Stimulated activated naive CD4-positive, alpha-beta T cell (primary cell): ENCODE results near the gene ENOSF1.

Experiments
- DNase-seq, 6 experiments: peaks; one replicate each; lab custom pipeline; 2025; lab: John Stamatoyannopoulos, UW

The ENOSF1 gene

DNA sequence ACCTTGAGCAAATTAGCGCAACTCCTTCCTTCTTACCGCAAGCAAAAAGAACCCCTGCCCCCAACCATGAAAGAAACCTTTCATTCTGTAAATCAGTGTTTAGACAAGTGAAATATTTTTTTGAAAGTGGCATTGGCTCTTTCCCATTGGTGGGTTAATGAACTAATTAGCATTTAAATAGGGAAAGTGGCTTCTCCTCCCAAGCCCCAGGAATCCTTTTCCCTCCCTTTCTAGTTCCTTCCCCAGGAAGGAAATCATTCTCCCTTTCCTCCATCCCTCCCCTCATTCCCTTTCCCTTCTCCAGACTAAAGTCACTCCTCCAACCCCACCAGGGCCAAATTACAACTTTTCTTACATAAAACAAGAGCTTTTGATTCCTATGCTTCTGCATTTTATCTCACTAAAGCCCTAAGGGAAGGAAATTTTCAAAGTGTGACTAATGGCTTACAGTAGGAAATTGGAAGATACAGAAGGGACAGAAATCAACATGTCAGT lies 77.8 kb downstream of the ENOSF1 start:
- DNase-seq: no peak

DNA sequence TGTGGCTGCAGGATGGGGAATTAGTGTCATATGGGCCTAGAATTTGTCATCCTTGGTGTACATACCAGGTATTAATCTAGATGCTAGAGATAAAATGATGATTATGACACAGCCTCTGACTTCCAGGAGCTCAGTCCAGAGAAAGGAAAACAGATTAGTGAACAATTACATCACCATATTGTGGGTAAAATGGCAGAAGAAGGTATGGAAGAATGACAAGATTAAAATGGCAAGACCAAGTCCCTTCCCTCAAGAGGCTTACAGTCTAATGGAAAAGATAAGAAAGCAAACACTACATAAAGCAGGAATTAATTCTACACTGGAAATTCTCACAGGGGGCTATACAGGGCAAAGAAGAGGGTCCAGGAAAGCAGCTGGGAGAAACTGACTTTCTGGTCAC lies 80.9 kb downstream of the ENOSF1 start:
- DNase-seq: no peak

DNA sequence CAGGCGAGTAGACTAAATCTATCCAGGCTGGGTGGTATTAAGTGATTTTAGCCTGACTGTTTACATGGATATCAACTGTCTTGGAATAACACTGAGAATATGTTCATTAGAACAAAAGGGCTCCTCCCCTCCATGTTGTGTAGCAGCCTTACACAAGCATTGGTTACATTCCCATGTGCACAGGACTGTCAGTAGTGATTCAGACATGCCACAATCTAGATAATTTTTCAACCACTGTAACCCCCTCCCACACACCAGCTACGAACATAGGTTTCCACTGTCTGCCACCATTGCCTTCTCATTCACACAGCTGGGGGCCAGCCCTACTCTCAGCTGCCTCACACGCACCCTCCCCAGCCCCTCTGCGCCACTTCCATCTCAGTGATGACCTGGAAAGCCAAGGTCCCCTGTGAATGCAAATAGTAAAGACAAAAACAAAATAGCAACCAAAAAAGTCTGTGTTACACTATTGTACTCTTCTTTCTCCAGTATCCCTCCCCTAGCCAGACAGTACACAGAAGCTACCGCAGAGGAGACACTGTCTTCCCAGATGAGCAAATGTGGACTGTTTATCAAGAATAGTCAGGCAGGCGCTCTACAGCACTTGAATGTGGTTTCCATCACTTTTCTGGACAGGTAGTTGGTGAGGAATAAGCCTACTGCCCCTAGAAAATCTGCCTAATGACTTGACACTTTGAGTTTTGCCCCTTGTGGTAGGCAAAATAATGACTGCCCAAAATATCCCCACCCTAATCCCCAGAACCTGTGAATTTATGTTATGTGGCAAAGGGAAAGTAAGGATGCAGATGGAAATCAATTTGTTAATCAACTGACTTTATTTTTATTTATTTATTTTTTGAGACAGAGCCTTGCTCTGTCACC lies 82.9 kb downstream of the ENOSF1 start:
- DNase-seq: no peak

DNA sequence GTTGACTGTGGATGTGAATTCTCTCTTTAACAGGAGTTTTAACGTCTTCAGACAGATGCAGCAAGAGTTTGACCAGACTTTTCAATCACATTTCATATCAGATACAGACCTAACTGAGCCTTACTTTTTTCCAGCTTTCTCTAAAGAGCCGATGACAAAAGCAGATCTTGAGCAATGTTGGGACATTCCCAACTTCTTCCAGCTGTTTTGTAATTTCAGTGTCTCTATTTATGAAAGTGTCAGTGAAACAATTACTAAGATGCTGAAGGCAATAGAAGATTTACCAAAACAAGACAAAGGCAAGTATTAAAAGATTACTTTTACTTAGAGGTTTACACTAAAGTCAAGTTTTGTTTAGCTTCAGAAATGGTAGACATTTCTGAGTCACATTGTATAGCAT lies 85.2 kb downstream of the ENOSF1 start:
- no peak for DNase-seq

DNA sequence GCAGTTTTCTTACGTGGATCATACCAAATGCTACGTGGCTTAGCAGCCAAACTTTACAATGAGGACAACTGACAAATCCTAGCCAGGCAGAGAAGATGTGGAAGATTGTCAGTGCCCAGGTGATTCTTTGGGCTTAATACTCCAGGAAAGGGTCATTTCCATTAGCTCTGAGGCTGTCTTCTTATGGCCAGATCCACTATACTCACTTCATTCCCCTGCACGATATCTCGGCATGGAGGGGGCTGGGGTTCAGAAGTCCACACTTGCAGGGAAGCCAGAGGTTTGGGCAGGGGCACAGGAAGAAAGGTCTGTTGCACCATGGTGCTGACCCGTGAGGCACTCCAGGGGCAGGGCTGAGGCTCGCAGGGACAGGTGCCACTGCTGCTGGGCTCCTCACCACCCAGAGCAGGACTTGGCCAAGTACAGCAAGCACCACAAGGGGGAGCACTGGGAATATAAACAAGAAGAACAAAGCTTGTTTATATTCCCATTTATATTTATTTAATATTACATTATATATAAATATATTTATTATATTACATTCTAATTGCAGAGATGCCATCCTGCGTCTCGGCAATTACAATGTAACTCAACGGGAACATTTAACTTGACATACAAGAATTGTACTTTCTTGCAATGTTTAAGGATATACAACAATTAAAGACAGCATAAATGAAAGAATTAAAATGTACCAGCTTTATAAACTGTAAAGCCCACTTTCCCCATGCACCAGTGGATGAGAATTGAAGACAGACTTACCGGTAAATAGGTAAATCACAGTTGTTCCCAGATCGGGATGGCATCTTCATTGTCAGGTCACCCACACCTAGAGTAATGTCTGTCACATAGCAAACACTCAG lies 88.4 kb downstream of the ENOSF1 start:
- peak; percentile 5 to 41 (median 20) for DNase-seq

DNA sequence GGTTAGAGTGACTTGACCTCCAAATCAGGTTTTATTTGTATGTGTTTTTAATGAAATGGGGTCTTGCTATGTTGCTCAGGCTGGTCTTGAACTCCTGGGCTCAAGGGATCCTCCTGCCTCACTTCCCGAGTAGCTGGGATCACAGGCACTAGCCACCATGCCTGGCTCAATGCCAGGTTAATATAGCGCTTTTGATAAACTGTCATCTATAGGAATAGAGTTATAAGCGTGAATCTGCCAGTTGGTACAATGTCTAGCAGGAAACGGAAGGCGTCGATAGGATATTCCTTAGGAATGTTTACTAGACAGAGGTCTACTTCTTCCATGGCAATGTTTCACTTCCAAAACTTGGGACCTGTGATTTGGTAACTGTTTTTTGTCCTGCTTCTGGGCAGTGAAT lies 90.1 kb downstream of the ENOSF1 start:
- no peak for DNase-seq

DNA sequence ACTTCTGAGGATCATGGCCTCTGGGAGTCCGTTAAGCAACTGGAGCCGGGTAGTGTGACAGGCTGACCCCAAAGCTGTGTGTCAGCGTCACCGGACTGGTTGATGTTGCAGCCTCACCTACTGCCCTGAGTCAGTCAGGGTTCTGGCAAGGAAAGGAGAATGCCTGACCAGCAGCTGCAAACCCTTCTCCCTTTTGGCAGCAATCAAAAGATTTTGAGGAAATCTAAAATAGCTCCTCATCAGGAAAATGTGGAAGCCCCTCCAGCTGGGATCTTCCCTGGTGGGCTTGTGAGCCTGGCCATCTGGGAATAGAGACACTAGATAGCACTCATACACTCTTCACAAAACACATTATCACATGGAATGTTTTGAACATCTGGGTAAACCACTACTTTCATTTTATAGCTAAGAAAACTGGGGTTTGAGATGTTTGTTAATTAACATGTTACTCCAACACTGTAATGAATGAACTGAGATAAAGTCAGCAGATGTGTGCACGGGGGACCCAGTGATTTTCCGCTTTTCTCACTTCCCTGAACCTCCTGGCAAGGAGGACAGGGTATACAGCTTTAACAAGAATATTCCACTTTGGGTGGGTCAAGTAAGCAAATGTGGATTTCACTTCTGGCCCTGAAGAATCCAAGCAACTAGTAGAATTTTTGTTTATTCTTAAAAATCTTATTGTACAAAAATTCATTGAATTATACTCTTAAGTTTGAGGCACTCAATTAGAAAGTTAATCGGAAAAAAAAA lies 91.0 kb downstream of the ENOSF1 start:
- DNase-seq: no peak
